Smooth muscle cell (in vitro differentiated cells): ENCODE results near the gene NFKBIL1. TPM values are rescaled to one million over a fixed set of nuclear protein-coding genes. Genes with fewer than 3 reads are reported as not detected.

ENCODE experiments used
- DNase-seq: peaks from one replicate; lab custom pipeline; 2025; ENCODE audit not compliant: unreplicated experiment; lab: John Stamatoyannopoulos, UW
- H2AFZ ChIP-seq: fragments of 200-600 bp; sonication (generic); 2 replicates; pipeline ENCODE4 v1.6.0; 2016; ENCODE audit warnings: antibody characterized with exemption, low read depth, mild to moderate bottlenecking
- H3F3A ChIP-seq: fragments of 200-600 bp; sonication (generic); 2 replicates; pipeline ENCODE4 v1.6.0; 2017; ENCODE audit warnings: antibody characterized with exemption, low read depth
- H3K27ac ChIP-seq: fragments of 200-600 bp; sonication (generic); 2 replicates; pipeline ENCODE4 v1.5.1; 2016; ENCODE audit warnings: low read depth, mild to moderate bottlenecking
- H3K27me3 ChIP-seq: fragments of 200-600 bp; sonication (generic); 2 replicates; pipeline ENCODE4 v1.6.1; 2016; ENCODE audit warnings: low read depth, mild to moderate bottlenecking
- H3K36me3 ChIP-seq: fragments of 200-600 bp; sonication (generic); 2 replicates; pipeline ENCODE4 v1.5.1; 2016; ENCODE audit warnings: low read depth
- H3K4me1 ChIP-seq: fragments of 200-600 bp; sonication (generic); 2 replicates; pipeline ENCODE4 v1.5.1; 2016; ENCODE audit warnings: low read depth
- H3K4me2 ChIP-seq: fragments of 200-600 bp; sonication (generic); 2 replicates; pipeline ENCODE4 v1.6.0; 2016; ENCODE audit warnings: mild to moderate bottlenecking
- H3K4me3 ChIP-seq: fragments of 200-600 bp; sonication (generic); 2 replicates; pipeline ENCODE4 v1.5.1; 2016; ENCODE audit warnings: mild to moderate bottlenecking
- H3K79me2 ChIP-seq: fragments of 200-600 bp; sonication (generic); 2 replicates; pipeline ENCODE4 v1.6.0; 2016; ENCODE audit warnings: low read depth, mild to moderate bottlenecking
- H3K9ac ChIP-seq: fragments of 200-600 bp; sonication (generic); 2 replicates; pipeline ENCODE4 v1.6.0; 2016; ENCODE audit warnings: low read depth
- H3K9me3 ChIP-seq: fragments of 200-600 bp; sonication (generic); replicated peaks from 2 replicates; pipeline ENCODE4 v1.5.1; 2016; ENCODE audit warnings: low read depth
- H4K20me1 ChIP-seq: fragments of 200-600 bp; sonication (generic); 2 replicates; pipeline ENCODE4 v1.6.0; 2016; ENCODE audit warnings: low read depth
- WGBS: methylation state at CpG from one replicate; pipeline ENCODE4 v1.1.7; 2016; ENCODE audit warnings: low lambda C conversion rate; 5-methylcytosine and 5-hydroxymethylcytosine counted together
- polyA plus RNA-seq: library from polyadenylated mRNA; unstranded; fragments of >200 nt; fragmentation: Nextera tagmentation; extraction: Ambion mirVana; gene quantifications from 2 replicates; pipeline ENCODE4 v1.2.1, GENCODE V29; 2016
- small RNA-seq: library from RNA; depleted of rRNA; stranded (forward); fragments of <200 nt; gene quantifications from one replicate; pipeline ENCODE3, GENCODE V24; 2014
- total RNA-seq: library from RNA; depleted of rRNA; stranded (reverse); fragments of >200 nt; gene quantifications from 2 replicates; pipeline ENCODE4 v1.2.3, GENCODE V29; 2014
- TF ChIP-seq, protein P1 (sequence below): fragments of 200-600 bp; sonication (generic); IDR thresholded peaks from 2 replicates; pipeline ENCODE4 v1.5.1; 2017; ENCODE audit warnings: borderline replicate concordance, mild to moderate bottlenecking, antibody characterized with exemption; ENCODE audit not compliant: insufficient read depth, poor library complexity, severe bottlenecking

NFKBIL1 gene
- total and polyA plus RNA-seq, 2 experiments from 2014 or later = 8.1 to 23.5 TPM

- no peak overlapping the region for H3K27ac ChIP-seq
- no peak overlapping the region for H2AFZ ChIP-seq
- H4K20me1 ChIP-seq = no peaks in the 10 kb centered on the region
- H3K4me1 ChIP-seq = no peaks in the 10 kb centered on the region
- no peak overlapping the region for H3K4me2 ChIP-seq
- no peak overlapping the region for H3K4me3 ChIP-seq
- no peaks in the 10 kb centered on the region for H3K79me2 ChIP-seq
- DNase-seq = no peak
- WGBS = 94% methylated on average over 7 of the region's 7 CpGs
- H3K9me3 ChIP-seq = no peaks in the 10 kb centered on the region
- H3K27me3 ChIP-seq = no peaks in the 10 kb centered on the region
- no peaks in the 10 kb centered on the region for H3K36me3 ChIP-seq
- no peak overlapping the region for H3K9ac ChIP-seq
- TF ChIP-seq, protein P1, sequence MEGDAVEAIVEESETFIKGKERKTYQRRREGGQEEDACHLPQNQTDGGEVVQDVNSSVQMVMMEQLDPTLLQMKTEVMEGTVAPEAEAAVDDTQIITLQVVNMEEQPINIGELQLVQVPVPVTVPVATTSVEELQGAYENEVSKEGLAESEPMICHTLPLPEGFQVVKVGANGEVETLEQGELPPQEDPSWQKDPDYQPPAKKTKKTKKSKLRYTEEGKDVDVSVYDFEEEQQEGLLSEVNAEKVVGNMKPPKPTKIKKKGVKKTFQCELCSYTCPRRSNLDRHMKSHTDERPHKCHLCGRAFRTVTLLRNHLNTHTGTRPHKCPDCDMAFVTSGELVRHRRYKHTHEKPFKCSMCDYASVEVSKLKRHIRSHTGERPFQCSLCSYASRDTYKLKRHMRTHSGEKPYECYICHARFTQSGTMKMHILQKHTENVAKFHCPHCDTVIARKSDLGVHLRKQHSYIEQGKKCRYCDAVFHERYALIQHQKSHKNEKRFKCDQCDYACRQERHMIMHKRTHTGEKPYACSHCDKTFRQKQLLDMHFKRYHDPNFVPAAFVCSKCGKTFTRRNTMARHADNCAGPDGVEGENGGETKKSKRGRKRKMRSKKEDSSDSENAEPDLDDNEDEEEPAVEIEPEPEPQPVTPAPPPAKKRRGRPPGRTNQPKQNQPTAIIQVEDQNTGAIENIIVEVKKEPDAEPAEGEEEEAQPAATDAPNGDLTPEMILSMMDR = no peak
- H3F3A ChIP-seq = no peaks in the 10 kb centered on the region
Observed at GRCh38 chr6:31592396-31592771, 45.0 kb downstream of the NFKBIL1 start.

DNA sequence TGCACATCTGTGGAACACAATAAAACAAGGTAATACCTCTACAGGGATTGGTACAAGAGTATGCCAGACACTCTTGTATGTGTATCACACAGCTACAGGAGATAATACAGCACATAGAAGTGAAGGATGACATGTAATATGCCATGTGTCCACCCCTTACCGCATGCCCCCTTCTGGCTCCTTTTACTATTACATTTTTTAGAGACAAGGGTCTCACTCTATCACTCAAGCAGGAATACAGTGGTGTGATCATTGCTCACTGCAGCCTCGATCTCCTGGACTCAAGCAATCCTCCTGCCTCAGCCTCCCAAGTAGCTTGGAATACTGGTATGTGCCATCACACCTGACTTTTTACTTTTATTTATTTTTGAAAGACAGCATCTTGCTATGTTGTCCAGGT is 49.6 kb downstream of the NFKBIL1 start:
- H3K4me1 ChIP-seq = no peaks in the 10 kb centered on the region
- H3K4me3 ChIP-seq = no peak overlapping the region
- no peaks in the 10 kb centered on the region for H3K79me2 ChIP-seq
- 53% methylated on average over 2 of the region's 2 CpGs for WGBS
- no peak overlapping the region for H2AFZ ChIP-seq
- H3K27me3 ChIP-seq = no peaks in the 10 kb centered on the region
- no peaks in the 10 kb centered on the region for H3K9me3 ChIP-seq
- no peaks in the 10 kb centered on the region for H4K20me1 ChIP-seq
- DNase-seq = no peak
- H3K9ac ChIP-seq = no peak overlapping the region
- H3F3A ChIP-seq = no peaks in the 10 kb centered on the region
- no peak overlapping the region for H3K27ac ChIP-seq
- H3K36me3 ChIP-seq = no peaks in the 10 kb centered on the region
- H3K4me2 ChIP-seq = no peak overlapping the region
- TF ChIP-seq, protein P1 = peak; percentile 29

- no peaks in the 10 kb centered on the region for H3K4me1 ChIP-seq
- no peaks in the 10 kb centered on the region for H3K9me3 ChIP-seq
- H3K4me3 ChIP-seq = no peak overlapping the region
- WGBS = 65% methylated on average over 1 of the region's 1 CpG
- H3F3A ChIP-seq = no peaks in the 10 kb centered on the region
- no peaks in the 10 kb centered on the region for H4K20me1 ChIP-seq
- H3K36me3 ChIP-seq = no peaks in the 10 kb centered on the region
- TF ChIP-seq, protein P1 = no peak
- no peaks in the 10 kb centered on the region for H3K27me3 ChIP-seq
- no peak overlapping the region for H3K9ac ChIP-seq
- no peak for DNase-seq
- no peak overlapping the region for H3K27ac ChIP-seq
- H2AFZ ChIP-seq = no peak overlapping the region
- no peaks in the 10 kb centered on the region for H3K79me2 ChIP-seq
- no peak overlapping the region for H3K4me2 ChIP-seq
Observed at GRCh38 chr6:31607317-31607716, 59.9 kb downstream of the NFKBIL1 start.

Small RNAs within 50 kb of the gene (small RNA-seq; reads per million reads assigned to genes)
- gene AL663061.1 (not detected), gene SNORD117 (740 reads per million, percentile 100 among the genes with 10 or more reads in this experiment), gene SNORD84 (not detected)

Other genes with a start within 250 kb of the NFKBIL1 start
Only the 30 nearest of the 31 such genes appear.
- 238 and 2,794 TPM in 2 replicates for gene HLA-B, start 190.4 kb upstream of the NFKBIL1 start, total RNA-seq
- 605 and 646 TPM in 2 replicates for gene HLA-B, start 190.4 kb upstream of the NFKBIL1 start, polyA plus RNA-seq
- gene MICA, start 144.0 kb upstream of the NFKBIL1 start, total RNA-seq = 45.8 and 54.2 TPM in 2 replicates
- gene MICA, start 144.0 kb upstream of the NFKBIL1 start, polyA plus RNA-seq = 60.8 and 61.5 TPM in 2 replicates
- 2.9 and 4.7 TPM in 2 replicates for gene MICB, start 49.5 kb upstream of the NFKBIL1 start, total RNA-seq
- 1.4 and 2.4 TPM in 2 replicates for gene MICB, start 49.5 kb upstream of the NFKBIL1 start, polyA plus RNA-seq
- gene MCCD1, start 18.6 kb upstream of the NFKBIL1 start, total RNA-seq = not detected in 2 replicates
- not detected in 2 replicates for gene MCCD1, start 18.6 kb upstream of the NFKBIL1 start, polyA plus RNA-seq
- gene DDX39B, start 5.6 kb upstream of the NFKBIL1 start, total RNA-seq = 137 and 153 TPM in 2 replicates
- 117 and 146 TPM in 2 replicates for gene DDX39B, start 5.6 kb upstream of the NFKBIL1 start, polyA plus RNA-seq
- gene ATP6V1G2, start 1.0 kb upstream of the NFKBIL1 start, total RNA-seq = 0.90 and 1.0 TPM in 2 replicates
- gene ATP6V1G2, start 1.0 kb upstream of the NFKBIL1 start, polyA plus RNA-seq = 2.3 and 2.4 TPM in 2 replicates
- 1.8 TPM in 1 of 2 replicates, not detected in the other for gene LTA, start 24.7 kb downstream of the NFKBIL1 start, total RNA-seq
- 0.74 TPM in 1 of 2 replicates, not detected in the other for gene LTA, start 24.7 kb downstream of the NFKBIL1 start, polyA plus RNA-seq
- gene TNF, start 28.0 kb downstream of the NFKBIL1 start, total RNA-seq = 0.94 and 3.0 TPM in 2 replicates
- 1.5 and 2.4 TPM in 2 replicates for gene TNF, start 28.0 kb downstream of the NFKBIL1 start, polyA plus RNA-seq
- gene LTB, start 34.8 kb downstream of the NFKBIL1 start, total RNA-seq = 1.5 TPM in 1 of 2 replicates, not detected in the other
- 0.75 and 6.3 TPM in 2 replicates for gene LTB, start 34.8 kb downstream of the NFKBIL1 start, polyA plus RNA-seq
- not detected in 2 replicates for gene LST1, start 38.7 kb downstream of the NFKBIL1 start, total RNA-seq
- gene LST1, start 38.7 kb downstream of the NFKBIL1 start, polyA plus RNA-seq = 1.4 and 1.7 TPM in 2 replicates
- not detected in 2 replicates for gene NCR3, start 45.4 kb downstream of the NFKBIL1 start, total RNA-seq
- gene NCR3, start 45.4 kb downstream of the NFKBIL1 start, polyA plus RNA-seq = 0.22 and 0.48 TPM in 2 replicates
- gene AIF1, start 67.6 kb downstream of the NFKBIL1 start, total RNA-seq = not detected in 2 replicates
- not detected in 2 replicates for gene AIF1, start 67.6 kb downstream of the NFKBIL1 start, polyA plus RNA-seq
- gene PRRC2A, start 73.1 kb downstream of the NFKBIL1 start, total RNA-seq = 44.7 and 47.6 TPM in 2 replicates
- gene PRRC2A, start 73.1 kb downstream of the NFKBIL1 start, polyA plus RNA-seq = 58.0 and 75.3 TPM in 2 replicates
- 75.9 and 123 TPM in 2 replicates for gene BAG6, start 105.1 kb downstream of the NFKBIL1 start, total RNA-seq
- gene BAG6, start 105.1 kb downstream of the NFKBIL1 start, polyA plus RNA-seq = 74.8 and 85.8 TPM in 2 replicates
- 2.3 and 2.7 TPM in 2 replicates for gene APOM, start 108.3 kb downstream of the NFKBIL1 start, total RNA-seq
- 1.1 and 2.7 TPM in 2 replicates for gene APOM, start 108.3 kb downstream of the NFKBIL1 start, polyA plus RNA-seq
- gene C6orf47, start 113.2 kb downstream of the NFKBIL1 start, total RNA-seq = 7.1 and 8.9 TPM in 2 replicates
- gene C6orf47, start 113.2 kb downstream of the NFKBIL1 start, polyA plus RNA-seq = 15.5 and 20.1 TPM in 2 replicates
- gene GPANK1, start 117.4 kb downstream of the NFKBIL1 start, total RNA-seq = 12.5 and 17.2 TPM in 2 replicates
- gene GPANK1, start 117.4 kb downstream of the NFKBIL1 start, polyA plus RNA-seq = 19.6 and 20.1 TPM in 2 replicates
- gene CSNK2B, start 118.5 kb downstream of the NFKBIL1 start, total RNA-seq = 228 and 313 TPM in 2 replicates
- gene CSNK2B, start 118.5 kb downstream of the NFKBIL1 start, polyA plus RNA-seq = 195 and 226 TPM in 2 replicates
- gene LY6G5B, start 122.4 kb downstream of the NFKBIL1 start, total RNA-seq = 1.5 and 7.5 TPM in 2 replicates
- 5.6 and 16.2 TPM in 2 replicates for gene LY6G5B, start 122.4 kb downstream of the NFKBIL1 start, polyA plus RNA-seq
- 0.18 and 0.67 TPM in 2 replicates for gene LY6G5C, start 133.5 kb downstream of the NFKBIL1 start, total RNA-seq
- gene LY6G5C, start 133.5 kb downstream of the NFKBIL1 start, polyA plus RNA-seq = 3.8 and 5.2 TPM in 2 replicates
- gene ABHD16A, start 155.7 kb downstream of the NFKBIL1 start, total RNA-seq = 24.9 and 32.8 TPM in 2 replicates
- gene ABHD16A, start 155.7 kb downstream of the NFKBIL1 start, polyA plus RNA-seq = 39.9 and 40.5 TPM in 2 replicates
- gene LY6G6F, start 159.3 kb downstream of the NFKBIL1 start, total RNA-seq = not detected in 2 replicates
- not detected in 2 replicates for gene LY6G6F, start 159.3 kb downstream of the NFKBIL1 start, polyA plus RNA-seq
- gene LY6G6D, start 167.7 kb downstream of the NFKBIL1 start, total RNA-seq = not detected in 2 replicates
- not detected in 2 replicates for gene LY6G6D, start 167.7 kb downstream of the NFKBIL1 start, polyA plus RNA-seq
- 3.8 and 5.2 TPM in 2 replicates for gene LY6G6C, start 174.1 kb downstream of the NFKBIL1 start, total RNA-seq
- gene LY6G6C, start 174.1 kb downstream of the NFKBIL1 start, polyA plus RNA-seq = 3.9 and 7.2 TPM in 2 replicates
- 0.09 TPM in 1 of 2 replicates, not detected in the other for gene MPIG6B, start 175.8 kb downstream of the NFKBIL1 start, total RNA-seq
- 1.1 TPM in 1 of 2 replicates, not detected in the other for gene MPIG6B, start 175.8 kb downstream of the NFKBIL1 start, polyA plus RNA-seq
- gene DDAH2, start 181.7 kb downstream of the NFKBIL1 start, total RNA-seq = 62.9 and 104 TPM in 2 replicates
- 122 and 134 TPM in 2 replicates for gene DDAH2, start 181.7 kb downstream of the NFKBIL1 start, polyA plus RNA-seq
- gene CLIC1, start 188.9 kb downstream of the NFKBIL1 start, total RNA-seq = 373 and 417 TPM in 2 replicates
- gene CLIC1, start 188.9 kb downstream of the NFKBIL1 start, polyA plus RNA-seq = 610 and 628 TPM in 2 replicates
- gene MSH5, start 192.4 kb downstream of the NFKBIL1 start, total RNA-seq = 10.6 and 15.4 TPM in 2 replicates
- gene MSH5, start 192.4 kb downstream of the NFKBIL1 start, polyA plus RNA-seq = 4.7 and 10.5 TPM in 2 replicates
- gene SAPCD1, start 215.0 kb downstream of the NFKBIL1 start, total RNA-seq = not detected in 2 replicates
- 1.4 and 1.8 TPM in 2 replicates for gene SAPCD1, start 215.0 kb downstream of the NFKBIL1 start, polyA plus RNA-seq
- gene VWA7, start 229.7 kb downstream of the NFKBIL1 start, total RNA-seq = 0.22 and 0.58 TPM in 2 replicates
- 0.08 and 0.28 TPM in 2 replicates for gene VWA7, start 229.7 kb downstream of the NFKBIL1 start, polyA plus RNA-seq